Activated CD4-positive, alpha-beta T cell treated with anti-CD3 and anti-CD28 coated beads for 36 hours (primary cell): ENCODE results near the gene SKI. TPM values are rescaled to one million over a fixed set of nuclear protein-coding genes. Genes with fewer than 3 reads are reported as not detected.
A peak's percentile ranks its signal among the peaks of the same experiment; 100 is the strongest.

ENCODE experiments used
- ATAC-seq: fragments of 200-7000 bp; cut with Tn5 transposase; one replicate; pipeline ENCODE4 v1.10.0; 2021; ENCODE audit warnings: mild to moderate bottlenecking, moderate library complexity
- CTCF ChIA-PET: fragments of 350-600 bp; sonication (Branson Sonifier 250); formaldehyde crosslinking; loops from one replicate; lab custom pipeline; 2021; ENCODE audit warnings: antibody characterized with exemption; lab: Charles Lee
- POLR2A ChIA-PET: fragments of 350-600 bp; sonication (Branson Sonifier 250); formaldehyde crosslinking; loops from one replicate; lab custom pipeline; 2021; ENCODE audit warnings: antibody characterized with exemption, inconsistent platforms; lab: Charles Lee
- DNase-seq: peaks from one replicate; pipeline ENCODE4 v3.0.0-alpha.2; 2020
- H3K27ac Mint-ChIP-seq: one replicate; pipeline ENCODE4 v1.8.0; 2021; ENCODE audit warnings: mixed read lengths
- H3K27me3 Mint-ChIP-seq: one replicate; pipeline ENCODE4 v1.8.0; 2021; ENCODE audit warnings: mixed read lengths
- H3K36me3 Mint-ChIP-seq: one replicate; pipeline ENCODE4 v1.8.0; 2021; ENCODE audit warnings: low read depth, mixed read lengths
- H3K4me1 Mint-ChIP-seq: one replicate; pipeline ENCODE4 v1.8.0; 2021; ENCODE audit warnings: mixed read lengths
- H3K4me3 Mint-ChIP-seq: one replicate; pipeline ENCODE4 v1.8.0; 2021; ENCODE audit warnings: mild to moderate bottlenecking, moderate library complexity, mixed read lengths
- H3K9me3 Mint-ChIP-seq: one replicate; pipeline ENCODE4 v1.8.0; 2021; ENCODE audit warnings: low read depth, mixed read lengths
- intact Hi-C, 2 experiments: fragments of 100-400 bp; cut with DNase I in 1 of 2; cut with micrococcal nuclease in 1 of 2; formaldehyde crosslinking; loops; one replicate each; pipeline versions ENCODE4 v1.14.2 to v1.15.1; 2022 to 2024; cut with DNase I, micrococcal nuclease
- total RNA-seq, 2 experiments: library from RNA; stranded (reverse); gene quantifications; one replicate each; pipeline ENCODE4 v1.2.3, GENCODE V29; 2021

SKI gene
- total RNA-seq, 2 experiments from 2014 or later, result 28.7 to 34.0 TPM

DNA sequence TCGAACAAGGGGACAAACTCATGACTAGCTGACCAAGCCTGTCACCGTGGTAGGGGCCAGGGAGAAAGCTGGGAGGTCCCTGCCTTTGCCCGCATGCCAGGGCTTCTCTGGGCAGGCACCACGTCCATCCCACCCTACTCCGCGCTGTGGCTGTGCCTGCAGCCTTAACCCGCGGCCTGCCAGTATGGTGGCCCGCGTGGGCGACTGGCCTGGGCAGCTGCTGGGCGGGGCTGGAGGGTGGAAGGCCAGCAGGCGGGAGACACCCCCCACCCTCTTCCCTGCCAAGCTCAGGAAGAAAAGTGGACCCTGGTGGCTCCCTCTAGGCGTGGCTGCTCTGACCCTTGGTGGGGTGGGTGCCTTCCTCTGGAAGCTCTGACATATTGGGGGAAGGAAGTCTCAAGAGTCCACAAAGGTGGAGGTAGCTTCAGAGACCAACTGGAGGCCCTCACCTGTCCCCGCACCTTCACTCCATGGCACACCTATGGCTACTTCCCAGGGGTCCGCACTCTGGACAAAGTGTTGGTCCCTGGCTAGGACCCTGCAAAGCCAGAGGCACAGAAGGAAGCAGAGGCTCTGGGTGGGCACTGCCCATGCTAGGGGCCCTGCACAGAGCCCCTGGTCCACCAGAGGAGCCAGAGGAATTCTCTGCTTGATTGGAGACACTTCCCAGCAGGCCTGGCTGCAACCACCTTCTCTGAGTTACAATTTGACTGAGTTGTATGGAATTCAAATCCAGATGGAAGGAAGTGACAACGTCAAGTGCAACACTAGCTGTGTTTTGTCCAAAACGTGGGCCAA, 3.3 kb upstream of the SKI start:
- no peaks in the 10 kb centered on the region for H3K9me3 Mint-ChIP-seq
- H3K27me3 Mint-ChIP-seq, result no peaks in the 10 kb centered on the region
- intact Hi-C loops, result no loop called here
- no peak for ATAC-seq
- no peak for DNase-seq
- no peak overlapping the region for H3K27ac Mint-ChIP-seq
- no peaks in the 10 kb centered on the region for H3K4me1 Mint-ChIP-seq
- H3K4me3 Mint-ChIP-seq, result no peak overlapping the region
- POLR2A ChIA-PET, result interaction anchor here (0.6 to 0.7 kb wide), 2 partner anchors 49 to 207 kb away, joined by 4 read pairs; no protein-coding TSS in a partner anchor
- CTCF ChIA-PET, result interaction anchor here (0.6 to 0.7 kb wide), 3 partner anchors 26 to 238 kb away, joined by 3 to 4 read pairs (median 3); no protein-coding TSS in a partner anchor
- H3K36me3 Mint-ChIP-seq, result peaks cover 9% of the 10 kb centered on the region

GRCh38 chr1:2226525-2227345, 1.4 kb upstream of the SKI start:
- ATAC-seq, result no peak

DNA sequence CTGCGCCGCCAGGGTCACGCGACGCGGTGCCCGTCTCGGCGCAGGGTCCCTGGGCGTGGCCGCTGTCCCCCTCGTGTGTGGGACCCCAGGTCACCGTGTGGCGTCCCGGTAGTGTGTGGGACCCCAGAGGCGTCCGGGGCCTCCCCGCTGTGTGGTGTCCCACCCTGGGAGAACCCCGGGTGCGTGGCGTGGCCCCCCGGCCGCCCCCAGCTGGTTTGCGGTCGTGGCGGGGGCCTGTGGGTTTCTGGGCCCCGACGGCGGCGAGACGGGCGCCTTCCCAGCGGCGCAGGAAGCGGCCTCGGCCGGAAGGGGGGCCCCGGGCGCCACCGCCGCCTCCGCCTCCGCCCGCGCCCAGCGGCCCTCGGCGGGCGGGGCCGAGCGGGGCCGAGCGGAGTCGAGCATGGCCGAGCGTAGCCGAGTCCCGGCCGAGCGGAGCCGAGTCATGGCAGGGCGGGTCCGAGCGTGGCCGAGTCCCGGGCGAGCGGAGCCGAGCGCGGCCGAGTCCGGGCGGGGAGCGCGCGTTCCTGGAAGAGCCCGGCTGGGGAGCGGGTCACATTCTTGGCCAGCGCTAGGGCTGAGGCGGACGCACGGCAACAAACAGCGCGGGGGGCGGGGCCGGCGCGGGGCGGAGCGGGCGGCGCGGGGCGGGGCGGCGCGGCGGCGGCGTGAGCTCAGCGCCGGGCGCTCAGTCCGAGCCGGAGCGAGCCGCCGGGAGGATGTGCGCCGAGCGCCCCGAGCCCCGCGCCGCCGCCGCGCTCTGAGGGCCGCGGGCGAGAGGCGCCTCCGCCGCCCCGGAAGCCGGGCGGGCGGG, 568 bp upstream of the SKI start:
- DNase-seq, result peak; percentile 98
- ChIA-PET POLR2A (interaction anchor here (0.5 to 1.0 kb wide), 6 partner anchors 28 to 319 kb away, joined by 3 to 5 read pairs (median 4); partner anchors contain the start of genes FAAP20 and PANK4), CTCF (interaction anchor here (2.7 kb wide), 1 partner anchor 154 kb away, joined by 16 read pairs; no protein-coding TSS in a partner anchor)
- peak; percentile 94 for ATAC-seq
- H3K27ac Mint-ChIP-seq, result no peak overlapping the region
- intact Hi-C loops, result loop anchor here (1.0 to 2.0 kb wide), 12 partner anchors 22 to 359 kb away; partner anchors contain the start of genes GNB1 (in 1 of the 2), MORN1 (in 1 of the 2), PANK4 (in 1 of the 2) and PRXL2B (in 1 of the 2)
- peaks cover 6% of the 10 kb centered on the region for H3K4me1 Mint-ChIP-seq
- H3K36me3 Mint-ChIP-seq, result peaks cover 26% of the 10 kb centered on the region
- peak overlapping the region; percentile 32 for H3K4me3 Mint-ChIP-seq
- H3K27me3 Mint-ChIP-seq, result no peaks in the 10 kb centered on the region
- no peaks in the 10 kb centered on the region for H3K9me3 Mint-ChIP-seq

More at GRCh38 chr1:2226525-2227345, 1.4 kb upstream of the SKI start:
- Mint-ChIP-seq H3K27me3 (no peaks in the 10 kb centered on the region), H3K9me3 (no peaks in the 10 kb centered on the region), H3K27ac (peak overlapping the region; percentile 80), H3K4me1 (peaks cover 2% of the 10 kb centered on the region), H3K36me3 (peaks cover 22% of the 10 kb centered on the region), H3K4me3 (peak overlapping the region; percentile 59)
- DNase-seq, result no peak
- POLR2A ChIA-PET, result interaction anchor here (0.6 to 1.0 kb wide), 2 partner anchors 27 to 176 kb away, joined by 3 to 5 read pairs; no protein-coding TSS in a partner anchor
- CTCF ChIA-PET, result no interaction called here
- intact Hi-C loops, result loop anchor here (1.0 to 2.0 kb wide), 12 partner anchors 21 to 360 kb away; partner anchors contain the start of genes GNB1 (in 1 of the 2), MORN1 (in 1 of the 2), PANK4 (in 1 of the 2) and PRXL2B (in 1 of the 2)

GRCh38 chr1:2228694-2229036, 546 bp downstream of the SKI start:
- H3K36me3 Mint-ChIP-seq, result peaks cover 29% of the 10 kb centered on the region
- no peaks in the 10 kb centered on the region for H3K9me3 Mint-ChIP-seq
- peak overlapping the region; percentile 95 for H3K27ac Mint-ChIP-seq
- H3K4me3 Mint-ChIP-seq, result peak overlapping the region; percentile 91
- peaks cover 15% of the 10 kb centered on the region for H3K4me1 Mint-ChIP-seq
- ChIA-PET POLR2A (interaction anchor here (0.8 to 1.5 kb wide), 5 partner anchors 12 to 163 kb away, joined by 3 to 6 read pairs (median 4); partner anchors contain the start of genes MORN1 and RER1), CTCF (interaction anchor here (0.7 to 2.7 kb wide), 4 partner anchors 27 to 153 kb away, joined by 3 to 16 read pairs (median 4); partner anchors contain the start of gene FAAP20)
- ATAC-seq (no peak), DNase-seq (peak; percentile 61)
- intact Hi-C loops, result no loop called here
- no peaks in the 10 kb centered on the region for H3K27me3 Mint-ChIP-seq

DNA sequence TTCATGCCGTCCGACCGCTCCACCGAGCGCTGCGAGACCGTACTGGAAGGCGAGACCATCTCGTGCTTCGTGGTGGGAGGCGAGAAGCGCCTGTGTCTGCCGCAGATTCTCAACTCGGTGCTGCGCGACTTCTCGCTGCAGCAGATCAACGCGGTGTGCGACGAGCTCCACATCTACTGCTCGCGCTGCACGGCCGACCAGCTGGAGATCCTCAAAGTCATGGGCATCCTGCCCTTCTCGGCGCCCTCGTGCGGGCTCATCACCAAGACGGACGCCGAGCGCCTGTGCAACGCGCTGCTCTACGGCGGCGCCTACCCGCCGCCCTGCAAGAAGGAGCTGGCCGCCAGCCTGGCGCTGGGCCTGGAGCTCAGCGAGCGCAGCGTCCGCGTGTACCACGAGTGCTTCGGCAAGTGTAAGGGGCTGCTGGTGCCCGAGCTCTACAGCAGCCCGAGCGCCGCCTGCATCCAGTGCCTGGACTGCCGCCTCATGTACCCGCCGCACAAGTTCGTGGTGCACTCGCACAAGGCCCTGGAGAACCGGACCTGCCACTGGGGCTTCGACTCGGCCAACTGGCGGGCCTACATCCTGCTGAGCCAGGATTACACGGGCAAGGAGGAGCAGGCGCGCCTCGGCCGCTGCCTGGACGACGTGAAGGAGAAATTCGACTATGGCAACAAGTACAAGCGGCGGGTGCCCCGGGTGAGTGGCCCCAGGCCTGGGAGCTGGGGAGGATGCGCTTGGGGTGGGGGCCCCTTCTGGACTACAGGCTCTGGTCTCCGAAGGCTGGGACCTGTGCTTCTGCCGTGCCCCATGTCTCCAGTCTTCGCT, 1.1 kb downstream of the SKI start:
- Mint-ChIP-seq H3K27me3 (no peaks in the 10 kb centered on the region), H3K4me3 (peak overlapping the region; percentile 91), H3K4me1 (peaks cover 20% of the 10 kb centered on the region), H3K36me3 (peaks cover 29% of the 10 kb centered on the region), H3K27ac (peak overlapping the region; percentile 95), H3K9me3 (no peaks in the 10 kb centered on the region)
- ATAC-seq, result peak; percentile 4
- ChIA-PET POLR2A (interaction anchor here (0.8 to 1.5 kb wide), 6 partner anchors 9 to 162 kb away, joined by 3 to 6 read pairs (median 4); partner anchors contain the start of genes MORN1 and RER1), CTCF (interaction anchor here (0.6 to 2.7 kb wide), 6 partner anchors 27 to 153 kb away, joined by 3 to 16 read pairs (median 4); partner anchors contain the start of gene FAAP20)
- intact Hi-C loops, result no loop called here
- DNase-seq, result peak; percentile 79

GRCh38 chr1:2229911-2230731, 2.0 kb downstream of the SKI start:
- DNase-seq, result peak; percentile 50
- ChIA-PET CTCF (interaction anchor here (0.6 to 2.7 kb wide), 6 partner anchors 9 to 152 kb away, joined by 3 to 16 read pairs (median 3); partner anchors contain the start of gene FAAP20), POLR2A (no interaction called here)
- H3K4me3 Mint-ChIP-seq, result peak overlapping the region; percentile 91
- peaks cover 28% of the 10 kb centered on the region for H3K4me1 Mint-ChIP-seq
- peaks cover 32% of the 10 kb centered on the region for H3K36me3 Mint-ChIP-seq
- no peaks in the 10 kb centered on the region for H3K27me3 Mint-ChIP-seq
- peak overlapping the region; percentile 95 for H3K27ac Mint-ChIP-seq
- intact Hi-C loops, result loop anchor here in 1 of 2 experiments (5.0 kb wide), 1 partner anchor 152 kb away; no protein-coding TSS in a partner anchor
- H3K9me3 Mint-ChIP-seq, result no peaks in the 10 kb centered on the region
- no peak for ATAC-seq

GRCh38 chr1:2230781-2231531, 2.8 kb downstream of the SKI start:
- DNase-seq (peak; percentile 64), ATAC-seq (no peak)
- Mint-ChIP-seq H3K36me3 (peaks cover 32% of the 10 kb centered on the region), H3K4me3 (peak overlapping the region; percentile 91), H3K4me1 (peaks cover 36% of the 10 kb centered on the region), H3K9me3 (no peaks in the 10 kb centered on the region), H3K27me3 (no peaks in the 10 kb centered on the region), H3K27ac (peak overlapping the region; percentile 95)
- ChIA-PET CTCF (interaction anchor here (0.5 to 0.8 kb wide), 5 partner anchors 10 to 1017 kb away, joined by 3 to 4 read pairs (median 3); partner anchors contain the start of genes FAAP20 and TNFRSF4), POLR2A (interaction anchor here (0.6 kb wide), 1 partner anchor 313 kb away, joined by 3 read pairs; no protein-coding TSS in a partner anchor)
- intact Hi-C loops, result loop anchor here in 1 of 2 experiments (5.0 kb wide), 1 partner anchor 151 kb away; no protein-coding TSS in a partner anchor

DNA sequence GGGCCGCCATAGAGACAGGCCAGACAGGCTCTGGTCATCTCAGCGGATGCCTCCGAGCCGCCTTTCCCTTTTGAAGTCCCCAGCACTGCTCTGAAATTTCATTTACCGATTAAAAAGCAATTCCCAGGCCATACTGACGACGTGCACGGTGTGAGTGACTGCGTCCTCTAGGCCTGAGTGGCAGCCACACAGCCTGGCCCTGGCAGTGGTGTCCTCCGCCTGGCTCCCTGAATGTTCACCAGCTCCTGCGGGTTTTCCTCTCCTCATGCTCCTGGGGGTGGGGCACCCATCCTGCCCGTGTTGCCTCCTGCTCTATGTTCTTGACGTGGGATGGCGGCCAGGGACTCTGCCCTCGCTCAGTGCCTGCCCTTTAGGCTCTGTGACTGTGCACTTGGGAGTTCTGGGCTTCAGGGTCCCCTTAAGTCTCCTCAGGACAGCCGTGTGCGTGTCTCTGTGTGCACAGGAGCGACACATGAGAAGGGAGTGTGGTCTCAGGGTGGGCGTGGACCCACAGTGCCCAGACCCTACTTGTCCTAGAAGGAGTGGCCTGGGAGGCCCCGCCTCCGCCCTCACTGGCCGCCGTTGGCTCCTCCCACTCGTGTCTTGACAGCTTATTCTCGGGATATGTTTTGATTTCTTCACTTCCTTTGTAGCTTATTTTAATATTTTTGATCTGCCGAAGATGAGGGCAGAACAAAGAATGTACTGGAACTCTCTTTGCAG, 3.6 kb downstream of the SKI start:
- H3K27me3 Mint-ChIP-seq, result no peaks in the 10 kb centered on the region
- peaks cover 32% of the 10 kb centered on the region for H3K36me3 Mint-ChIP-seq
- H3K9me3 Mint-ChIP-seq, result no peaks in the 10 kb centered on the region
- ATAC-seq (peak; percentile 6), DNase-seq (peak; percentile 84)
- ChIA-PET POLR2A (interaction anchor here (0.6 kb wide), 1 partner anchor 312 kb away, joined by 3 read pairs; no protein-coding TSS in a partner anchor), CTCF (interaction anchor here (0.5 to 1.3 kb wide), 6 partner anchors 34 to 1018 kb away, joined by 3 to 4 read pairs (median 3); partner anchors contain the start of genes FAAP20 and TNFRSF4)
- peaks cover 44% of the 10 kb centered on the region for H3K4me1 Mint-ChIP-seq
- H3K27ac Mint-ChIP-seq, result peak overlapping the region; percentile 95
- intact Hi-C loops, result loop anchor here (1.0 to 5.0 kb wide), 6 partner anchors 59 to 317 kb away; no protein-coding TSS in a partner anchor
- H3K4me3 Mint-ChIP-seq, result peak overlapping the region; percentile 91
